Nephron (organoid): ENCODE measurements around the gene THOC7.
A peak's percentile ranks its signal among the peaks of the same experiment; 100 is the strongest.

Source experiments
- H3K27ac Mint-ChIP-seq, 3 experiments: 2 replicates each; pipeline ENCODE4 v1.8.0; 2020; ENCODE audit warnings: mixed read lengths in 3 of 3, mild to moderate bottlenecking in 2 of 3, moderate library complexity in 1 of 3
- H3K27me3 Mint-ChIP-seq: 2 replicates; pipeline ENCODE4 v1.8.0; 2021; ENCODE audit warnings: low read depth, mild to moderate bottlenecking, moderate library complexity, mixed read lengths
- H3K36me3 Mint-ChIP-seq: 2 replicates; pipeline ENCODE4 v1.8.0; 2020; ENCODE audit warnings: low read depth, mixed read lengths
- H3K4me1 Mint-ChIP-seq: 2 replicates; pipeline ENCODE4 v1.8.0; 2020; ENCODE audit warnings: mixed read lengths
- H3K4me3 Mint-ChIP-seq, 3 experiments: 2 replicates each; pipeline ENCODE4 v1.8.0; 2020; ENCODE audit warnings: mild to moderate bottlenecking in 3 of 3, mixed read lengths in 3 of 3, moderate library complexity in 2 of 3
- H3K9me3 Mint-ChIP-seq: 2 replicates; pipeline ENCODE4 v1.8.0; 2020; ENCODE audit warnings: mixed read lengths
- CTCF ChIP-seq, 3 experiments: fragments of 200-600 bp; sonication (generic); IDR thresholded peaks; one replicate each; pipeline ENCODE4 v1.5.0; 2021; ENCODE audit warnings: antibody characterized with exemption in 3 of 3; ENCODE audit not compliant: unreplicated experiment in 3 of 3

The THOC7 gene

GRCh38 chr3:63891518-63891917 is 27.9 kb upstream of the THOC7 start:
- Mint-ChIP-seq H3K27ac (no peak overlapping the region), H3K4me1 (peaks cover 12% of the 10 kb centered on the region), H3K27me3 (no peaks in the 10 kb centered on the region), H3K9me3 (no peaks in the 10 kb centered on the region), H3K4me3 (no peak overlapping the region), H3K36me3 (peaks cover 8% of the 10 kb centered on the region)
- no peak for TF ChIP-seq CTCF (IDR thresholded peaks at IDR 0.05; ENCODE audit: unreplicated experiment in 3 of 3)

DNA sequence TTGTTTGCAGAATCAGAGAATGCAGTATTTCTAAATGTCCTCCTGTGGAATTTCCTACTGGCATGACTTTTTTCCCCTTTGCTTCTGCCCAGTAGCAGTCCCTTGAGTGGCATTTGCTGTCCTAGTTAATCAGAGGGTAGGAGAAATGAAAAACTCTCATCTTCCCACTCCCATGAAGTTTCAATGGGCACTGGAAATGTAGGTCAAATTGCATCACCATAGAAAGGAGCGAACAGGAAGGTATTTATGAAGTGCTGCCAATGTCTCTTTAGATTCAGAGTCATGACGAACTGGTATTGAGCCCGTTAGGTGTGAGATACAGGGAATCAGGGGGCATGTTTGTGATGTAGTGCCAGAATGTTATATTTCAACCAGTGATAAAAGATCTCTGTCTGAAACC is 23.3 kb upstream of the THOC7 start:
- TF ChIP-seq CTCF (IDR thresholded peaks at IDR 0.05; ENCODE audit: unreplicated experiment in 3 of 3), result no peak
- Mint-ChIP-seq H3K27ac (no peak overlapping the region), H3K9me3 (no peaks in the 10 kb centered on the region), H3K27me3 (no peaks in the 10 kb centered on the region), H3K4me1 (no peaks in the 10 kb centered on the region), H3K4me3 (no peak overlapping the region), H3K36me3 (peaks cover 3% of the 10 kb centered on the region)

- H3K4me3 Mint-ChIP-seq, result no peak overlapping the region
- no peak for TF ChIP-seq CTCF (IDR thresholded peaks at IDR 0.05; ENCODE audit: unreplicated experiment in 3 of 3)
- no peak overlapping the region for H3K27ac Mint-ChIP-seq
- no peaks in the 10 kb centered on the region for H3K36me3 Mint-ChIP-seq
- H3K9me3 Mint-ChIP-seq, result no peaks in the 10 kb centered on the region
- H3K4me1 Mint-ChIP-seq, result peaks cover 27% of the 10 kb centered on the region
- H3K27me3 Mint-ChIP-seq, result no peaks in the 10 kb centered on the region
These were observed 17.0 kb upstream of the THOC7 start for GRCh38 chr3:63880653-63881052.

GRCh38 chr3:63878394-63879060 is 14.9 kb upstream of the THOC7 start:
- Mint-ChIP-seq H3K36me3 (no peaks in the 10 kb centered on the region), H3K9me3 (no peaks in the 10 kb centered on the region), H3K4me1 (peaks cover 31% of the 10 kb centered on the region), H3K27ac (peak overlapping the region in 1 of 3 experiments; percentile 56), H3K27me3 (no peaks in the 10 kb centered on the region), H3K4me3 (no peak overlapping the region)
- TF ChIP-seq CTCF (IDR thresholded peaks at IDR 0.05; ENCODE audit: unreplicated experiment in 3 of 3), result no peak

GRCh38 chr3:63877737-63878393 is 14.3 kb upstream of the THOC7 start:
- no peaks in the 10 kb centered on the region for H3K9me3 Mint-ChIP-seq
- no peak for TF ChIP-seq CTCF (IDR thresholded peaks at IDR 0.05; ENCODE audit: unreplicated experiment in 3 of 3)

DNA sequence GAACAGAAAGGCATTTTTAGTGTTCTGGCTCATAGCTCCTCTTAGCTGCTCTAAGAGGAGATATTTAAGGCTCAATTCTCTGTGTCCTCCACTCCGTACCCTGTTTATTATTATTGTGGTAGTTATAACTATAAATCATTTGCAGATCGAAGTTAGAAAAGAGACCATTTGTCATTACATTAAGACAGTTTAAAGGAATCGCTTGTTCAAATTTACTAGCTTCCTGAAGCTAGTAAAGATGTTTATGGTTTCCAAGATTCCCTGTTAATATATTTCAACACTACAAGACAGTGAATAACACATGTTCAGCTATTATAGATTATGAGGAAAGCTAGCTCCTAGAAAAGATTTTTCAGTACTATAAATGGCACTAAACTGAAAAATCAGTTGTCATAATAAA is 12.7 kb upstream of the THOC7 start:
- TF ChIP-seq CTCF (IDR thresholded peaks at IDR 0.05; ENCODE audit: unreplicated experiment in 3 of 3), result no peak
- no peaks in the 10 kb centered on the region for H3K9me3 Mint-ChIP-seq
- H3K27me3 Mint-ChIP-seq, result no peaks in the 10 kb centered on the region
- peak overlapping the region in 2 of 3 experiments; percentile 29 to 56 for H3K27ac Mint-ChIP-seq
- no peak overlapping the region for H3K4me3 Mint-ChIP-seq
- H3K4me1 Mint-ChIP-seq, result peaks cover 31% of the 10 kb centered on the region
- no peaks in the 10 kb centered on the region for H3K36me3 Mint-ChIP-seq

More at GRCh38 chr3:63877737-63878393, 14.3 kb upstream of the THOC7 start:
- H3K27ac Mint-ChIP-seq, result peak overlapping the region in 1 of 3 experiments; percentile 56
- H3K4me3 Mint-ChIP-seq, result no peak overlapping the region
- peaks cover 31% of the 10 kb centered on the region for H3K4me1 Mint-ChIP-seq
- no peaks in the 10 kb centered on the region for H3K27me3 Mint-ChIP-seq
- H3K36me3 Mint-ChIP-seq, result no peaks in the 10 kb centered on the region
